A549 (cell line): ENCODE measurements around the gene NADSYN1. TPM values are rescaled to one million over a fixed set of nuclear protein-coding genes. Genes with fewer than 3 reads are reported as not detected.

ENCODE experiments used
- ATAC-seq, 2 experiments: fragments of 200-7000 bp in 1 of 2; fragments of >200 bp in 1 of 2; cut with Nextera tagmentation in 1 of 2; cut with Tn5 transposase in 1 of 2; 3 replicates each; pipeline versions ENCODE4 v1.8.0 to v1.9.1; 2018 to 2020; ENCODE audit warnings: mild to moderate bottlenecking in 1 of 2, moderate library complexity in 1 of 2
- CTCF ChIA-PET: fragments of 300-600 bp; sonication (Branson Sonifier 250); formaldehyde crosslinking; extraction: SDS; loops from one replicate; lab custom pipeline; 2021; ENCODE audit warnings: antibody characterized with exemption, inconsistent platforms; lab: Yijun Ruan, JAX
- POLR2A ChIA-PET: fragments of 350-600 bp; formaldehyde crosslinking; extraction: SDS; loops from one replicate; lab custom pipeline; 2021; ENCODE audit warnings: antibody characterized with exemption, inconsistent platforms; lab: Yijun Ruan, JAX
- DNase-seq, 2 experiments: peaks; one replicate each; pipeline versions ENCODE4 v3.0.0 to v3.0.0-alpha.2; 2011 to 2016; ENCODE audit warnings: low read depth in 1 of 2, low spot score in 1 of 2
- FAIRE-seq: peaks from 2 replicates; lab custom pipeline; 2011; peaks lifted over from hg19 to GRCh38; lab: Jason Lieb, UNC
- H3K27ac ChIP-seq, 2 experiments: fragments of >200 bp; sonication (Bioruptor Twin); formaldehyde crosslinking; 3 replicates each; pipeline ENCODE4 v1.5.1; 2016 to 2017
- H3K4me1 ChIP-seq: fragments of >200 bp; sonication (Bioruptor Twin); formaldehyde crosslinking; 3 replicates; pipeline ENCODE4 v1.6.1; 2016
- H3K4me2 ChIP-seq: fragments of >200 bp; sonication (Bioruptor Twin); formaldehyde crosslinking; 3 replicates; pipeline ENCODE4 v1.6.1; 2016
- H3K4me3 ChIP-seq: fragments of >200 bp; sonication (Bioruptor Twin); formaldehyde crosslinking; 3 replicates; pipeline ENCODE4 v1.5.1; 2016
- H3K9me3 ChIP-seq: fragments of >200 bp; sonication (Bioruptor Twin); formaldehyde crosslinking; 3 replicates; pipeline ENCODE4 v1.6.1; 2016
- CBX2 ChIP-seq: fragments of 200-600 bp; sonication (generic); IDR thresholded peaks from 2 replicates; pipeline ENCODE4 v1.6.1; 2016; ENCODE audit warnings: low read depth, mild to moderate bottlenecking, borderline replicate concordance
- FOSB ChIP-seq: fragments of 250-450 bp; sonication (Bioruptor Pico); IDR thresholded peaks from 2 replicates; pipeline ENCODE4 v1.5.0; 2020; ENCODE audit warnings: mild to moderate bottlenecking, moderate library complexity
- HOXB5 ChIP-seq: fragments of 250-450 bp; sonication (Bioruptor Pico); IDR thresholded peaks from 2 replicates; pipeline ENCODE4 v1.5.0; 2020; ENCODE audit warnings: mild to moderate bottlenecking, moderate library complexity
- NPAS2 ChIP-seq: fragments of 250-450 bp; sonication (Bioruptor Pico); IDR thresholded peaks from 2 replicates; pipeline ENCODE4 v1.8.0; 2022; ENCODE audit warnings: mild to moderate bottlenecking, moderate library complexity, borderline replicate concordance
- PHF8 ChIP-seq: fragments of 200-600 bp; sonication (generic); IDR thresholded peaks from 2 replicates; pipeline ENCODE4 v1.6.1; 2016; ENCODE audit warnings: low read depth, mild to moderate bottlenecking, antibody characterized with exemption, moderate library complexity, borderline replicate concordance
- RAD21 ChIP-seq, 2 experiments: fragments of >200 bp in 1 of 2; sonication (Bioruptor Twin) in 1 of 2; formaldehyde crosslinking in 1 of 2; IDR thresholded peaks in 1 of 2; conservative IDR thresholded peaks in 1 of 2; 2 replicates in 1 of 2; 3 replicates in 1 of 2; pipeline ENCODE4 v1.6.1; 2012 to 2018; ENCODE audit warnings: inconsistent platforms in 1 of 2
- RFX5 ChIP-seq: fragments of 450-650 bp; IDR thresholded peaks from 2 replicates; pipeline ENCODE4 v1.7.1; 2014; ENCODE audit warnings: antibody characterized with exemption, mild to moderate bottlenecking, moderate library complexity
- RNF2 ChIP-seq: fragments of 200-600 bp; sonication (generic); IDR thresholded peaks from 2 replicates; pipeline ENCODE4 v1.6.1; 2016; ENCODE audit warnings: low read depth, mild to moderate bottlenecking, antibody characterized with exemption, moderate library complexity, borderline replicate concordance
- SMC3 ChIP-seq: fragments of >200 bp; sonication (Bioruptor Twin); formaldehyde crosslinking; IDR thresholded peaks from 3 replicates; pipeline ENCODE4 v1.6.1; 2018; ENCODE audit warnings: inconsistent platforms
- TP53 ChIP-seq: fragments of 250-450 bp; sonication (Bioruptor Pico); IDR thresholded peaks from 2 replicates; pipeline ENCODE4 v1.5.0; 2021; ENCODE audit warnings: mild to moderate bottlenecking, moderate library complexity
- ZFP36 ChIP-seq: fragments of 450-650 bp; IDR thresholded peaks from 2 replicates; pipeline ENCODE4 v1.6.1; 2014; ENCODE audit warnings: borderline replicate concordance; ENCODE audit not compliant: partially characterized antibody
- WGBS: methylation state at CpG from one replicate; pipeline ENCODE4 v1.1.6; 2017; ENCODE audit errors: missing lambda C conversion rate; 5-methylcytosine and 5-hydroxymethylcytosine counted together
- polyA plus RNA-seq, 4 experiments: library from polyadenylated mRNA; depleted of rRNA in 3 of 4; stranded (reverse); fragments of >200 nt; fragmentation: RNase III in 1 of 4; extraction: RNeasy Plus Mini Kit Qiagen cat#74134 plus additional on column Dnase treatment in 1 of 4; gene quantifications; 2 replicates in 3 of 4; 3 replicates in 1 of 4; pipeline ENCODE4 v1.2.3, GENCODE V29; 2011 to 2017
- TF ChIP-seq, protein P1 (sequence below): IDR thresholded peaks from 2 replicates; pipeline ENCODE4 v1.6.1; 2012
- TF ChIP-seq, protein P2 (sequence below): IDR thresholded peaks from 2 replicates; pipeline ENCODE4 v1.6.1; 2012
- TF ChIP-seq, protein P3 (sequence below): fragments of 450-650 bp; IDR thresholded peaks from 2 replicates; pipeline ENCODE4 v1.6.1; 2014; ENCODE audit warnings: antibody characterized with exemption
- TF ChIP-seq, protein P4 (sequence below): fragments of >200 bp; sonication (Bioruptor Twin); formaldehyde crosslinking; IDR thresholded peaks from 3 replicates; pipeline ENCODE4 v1.6.1; 2016
- TF ChIP-seq, protein P5 (sequence below): fragments of 250-450 bp; sonication (Bioruptor Pico); IDR thresholded peaks from 2 replicates; pipeline ENCODE4 v1.5.0; 2020; ENCODE audit warnings: low read depth, mild to moderate bottlenecking, moderate library complexity

The NADSYN1 gene
- polyA plus RNA-seq, 2 of the 4 experiments (the other 2 are of a cell fraction) = 34.6 to 63.3 TPM

DNA sequence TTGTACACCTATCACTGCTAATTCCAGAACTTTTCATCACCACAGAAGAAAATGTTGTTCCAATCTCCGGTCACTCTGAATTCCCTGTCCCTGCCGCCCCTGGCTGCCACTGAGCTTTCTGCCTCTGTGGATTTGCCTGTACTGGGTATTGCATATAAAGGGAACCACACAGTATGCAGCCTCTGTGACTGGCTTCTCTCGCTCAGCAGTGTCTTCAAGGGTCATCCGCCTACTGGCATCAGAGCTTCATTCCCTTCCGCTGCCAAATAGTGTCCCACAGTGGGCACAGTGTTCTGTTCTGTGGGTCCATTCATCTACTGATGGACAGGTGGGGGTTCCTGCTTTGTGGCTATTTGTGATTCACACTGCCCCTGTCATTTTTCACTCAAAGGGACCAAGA is 10.1 kb upstream of the NADSYN1 start:
- Histone ChIP-seq H3K4me2 (no peak overlapping the region), H3K27ac (no peak overlapping the region), H3K9me3 (peaks cover 16% of the 10 kb centered on the region), H3K4me3 (no peak overlapping the region), H3K4me1 (peaks cover 6% of the 10 kb centered on the region; the same call in 1 of the 3 replicates)
- ChIA-PET POLR2A (no interaction called here), CTCF (interaction anchor here (1.0 kb wide), 1 partner anchor 32 kb away, joined by 3 read pairs; no protein-coding TSS in a partner anchor)
- ATAC-seq (no peak), DNase-seq (no peak), FAIRE-seq (no peak)
- TF ChIP-seq PHF8 = no peak
- no peak for TF ChIP-seq ZFP36
- TF ChIP-seq, protein P1, sequence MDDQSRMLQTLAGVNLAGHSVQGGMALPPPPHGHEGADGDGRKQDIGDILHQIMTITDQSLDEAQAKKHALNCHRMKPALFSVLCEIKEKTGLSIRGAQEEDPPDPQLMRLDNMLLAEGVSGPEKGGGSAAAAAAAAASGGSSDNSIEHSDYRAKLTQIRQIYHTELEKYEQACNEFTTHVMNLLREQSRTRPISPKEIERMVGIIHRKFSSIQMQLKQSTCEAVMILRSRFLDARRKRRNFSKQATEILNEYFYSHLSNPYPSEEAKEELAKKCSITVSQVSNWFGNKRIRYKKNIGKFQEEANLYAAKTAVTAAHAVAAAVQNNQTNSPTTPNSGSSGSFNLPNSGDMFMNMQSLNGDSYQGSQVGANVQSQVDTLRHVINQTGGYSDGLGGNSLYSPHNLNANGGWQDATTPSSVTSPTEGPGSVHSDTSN = no peak
- no peak for TF ChIP-seq RFX5
- TF ChIP-seq FOSB = no peak
- TF ChIP-seq RNF2 = no peak
- TF ChIP-seq SMC3 = no peak
- TF ChIP-seq, protein P2, sequence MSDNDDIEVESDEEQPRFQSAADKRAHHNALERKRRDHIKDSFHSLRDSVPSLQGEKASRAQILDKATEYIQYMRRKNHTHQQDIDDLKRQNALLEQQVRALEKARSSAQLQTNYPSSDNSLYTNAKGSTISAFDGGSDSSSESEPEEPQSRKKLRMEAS = no peak
- TF ChIP-seq CBX2 = no peak
- no peak for TF ChIP-seq NPAS2 (CRISPR knock-in tag)
- WGBS = 92% methylated on average over 5 of the region's 5 CpGs

DNA sequence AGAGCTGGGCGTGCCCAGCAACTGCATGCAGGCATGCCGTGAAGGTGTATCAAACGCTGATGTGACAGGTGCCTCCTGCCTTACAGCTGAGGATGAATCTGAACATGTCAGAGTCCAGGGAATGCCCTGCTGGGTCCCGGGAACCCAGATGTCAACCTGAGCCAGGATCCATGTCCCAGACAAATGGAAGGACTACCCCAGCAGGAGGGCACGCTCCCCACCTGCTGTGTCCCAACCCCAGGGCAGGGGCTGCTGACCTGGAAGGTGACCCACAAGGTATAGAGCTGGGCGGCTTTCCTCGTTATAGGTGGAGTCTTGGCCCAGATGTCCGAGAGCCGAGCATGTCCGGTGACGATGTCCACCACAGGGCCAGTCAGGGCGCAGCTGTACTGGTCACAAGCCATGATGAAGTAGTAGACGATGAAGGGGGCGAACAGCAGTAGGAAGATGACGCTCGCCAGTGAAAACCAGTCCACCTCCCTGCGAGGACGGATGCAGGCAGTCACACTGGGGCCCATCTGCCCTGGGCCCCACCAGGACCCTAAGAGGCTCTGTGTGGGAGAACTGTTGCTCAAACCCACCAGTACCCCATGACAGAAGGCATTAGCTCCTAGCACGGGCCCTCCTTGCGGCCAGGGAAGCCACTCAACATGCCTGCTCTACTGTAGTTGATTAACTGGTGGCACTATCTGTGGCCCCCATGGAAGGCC is 9.1 kb upstream of the NADSYN1 start:
- Histone ChIP-seq H3K9me3 (peaks cover 16% of the 10 kb centered on the region), H3K4me2 (no peak overlapping the region), H3K4me3 (no peak overlapping the region), H3K27ac (no peak overlapping the region), H3K4me1 (peaks cover 6% of the 10 kb centered on the region; the same call in 1 of the 3 replicates)
- TF ChIP-seq, protein P3, sequence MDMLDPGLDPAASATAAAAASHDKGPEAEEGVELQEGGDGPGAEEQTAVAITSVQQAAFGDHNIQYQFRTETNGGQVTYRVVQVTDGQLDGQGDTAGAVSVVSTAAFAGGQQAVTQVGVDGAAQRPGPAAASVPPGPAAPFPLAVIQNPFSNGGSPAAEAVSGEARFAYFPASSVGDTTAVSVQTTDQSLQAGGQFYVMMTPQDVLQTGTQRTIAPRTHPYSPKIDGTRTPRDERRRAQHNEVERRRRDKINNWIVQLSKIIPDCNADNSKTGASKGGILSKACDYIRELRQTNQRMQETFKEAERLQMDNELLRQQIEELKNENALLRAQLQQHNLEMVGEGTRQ = no peak
- TF ChIP-seq, protein P1 = no peak
- TF ChIP-seq, protein P2 = no peak
- no peak for TF ChIP-seq NPAS2 (CRISPR knock-in tag)
- TF ChIP-seq RAD21 (conservative IDR thresholded peaks at IDR 0.05 in 1 of 2, IDR thresholded peaks at IDR 0.05 in 1 of 2) = no peak
- no peak for TF ChIP-seq TP53 (CRISPR knock-in tag)
- TF ChIP-seq, protein P4, sequence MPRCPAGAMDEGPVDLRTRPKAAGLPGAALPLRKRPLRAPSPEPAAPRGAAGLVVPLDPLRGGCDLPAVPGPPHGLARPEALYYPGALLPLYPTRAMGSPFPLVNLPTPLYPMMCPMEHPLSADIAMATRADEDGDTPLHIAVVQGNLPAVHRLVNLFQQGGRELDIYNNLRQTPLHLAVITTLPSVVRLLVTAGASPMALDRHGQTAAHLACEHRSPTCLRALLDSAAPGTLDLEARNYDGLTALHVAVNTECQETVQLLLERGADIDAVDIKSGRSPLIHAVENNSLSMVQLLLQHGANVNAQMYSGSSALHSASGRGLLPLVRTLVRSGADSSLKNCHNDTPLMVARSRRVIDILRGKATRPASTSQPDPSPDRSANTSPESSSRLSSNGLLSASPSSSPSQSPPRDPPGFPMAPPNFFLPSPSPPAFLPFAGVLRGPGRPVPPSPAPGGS = no peak
- TF ChIP-seq, protein P5, sequence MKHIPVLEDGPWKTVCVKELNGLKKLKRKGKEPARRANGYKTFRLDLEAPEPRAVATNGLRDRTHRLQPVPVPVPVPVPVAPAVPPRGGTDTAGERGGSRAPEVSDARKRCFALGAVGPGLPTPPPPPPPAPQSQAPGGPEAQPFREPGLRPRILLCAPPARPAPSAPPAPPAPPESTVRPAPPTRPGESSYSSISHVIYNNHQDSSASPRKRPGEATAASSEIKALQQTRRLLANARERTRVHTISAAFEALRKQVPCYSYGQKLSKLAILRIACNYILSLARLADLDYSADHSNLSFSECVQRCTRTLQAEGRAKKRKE = no peak
- no peak for TF ChIP-seq HOXB5 (CRISPR knock-in tag)
- ChIA-PET CTCF (interaction anchor here (1.3 kb wide), 1 partner anchor 18 kb away, joined by 4 read pairs; no protein-coding TSS in a partner anchor), POLR2A (interaction anchor here (1.5 kb wide), 1 partner anchor 9 kb away, joined by 3 read pairs; the partner anchor contains the start of gene NADSYN1)
- no peak for ATAC-seq
- WGBS = 89% methylated on average over 15 of the region's 20 CpGs
- DNase-seq = no peak
- no peak for FAIRE-seq
